Mammary epithelial cell (primary cell): ENCODE measurements around the gene C5AR1.

Experiments
- CTCF ChIP-seq, 2 donors: IDR thresholded peaks in 1 of 2; conservative IDR thresholded peaks in 1 of 2; 2 replicates each; pipeline ENCODE4 v1.5.1; 2011 to 2012; ENCODE audit warnings: inconsistent platforms in 2 of 2, low read length in 2 of 2, mild to moderate bottlenecking in 2 of 2, control low read depth in 1 of 2, low read depth in 1 of 2; ENCODE audit not compliant: insufficient read depth in 1 of 2; ENCODE audit errors: extremely low read depth in 1 of 2
- EZH2 ChIP-seq: IDR thresholded peaks from 2 replicates; pipeline ENCODE4 v1.6.1; 2012; ENCODE audit warnings: low read length, inconsistent platforms, borderline replicate concordance

DNA sequence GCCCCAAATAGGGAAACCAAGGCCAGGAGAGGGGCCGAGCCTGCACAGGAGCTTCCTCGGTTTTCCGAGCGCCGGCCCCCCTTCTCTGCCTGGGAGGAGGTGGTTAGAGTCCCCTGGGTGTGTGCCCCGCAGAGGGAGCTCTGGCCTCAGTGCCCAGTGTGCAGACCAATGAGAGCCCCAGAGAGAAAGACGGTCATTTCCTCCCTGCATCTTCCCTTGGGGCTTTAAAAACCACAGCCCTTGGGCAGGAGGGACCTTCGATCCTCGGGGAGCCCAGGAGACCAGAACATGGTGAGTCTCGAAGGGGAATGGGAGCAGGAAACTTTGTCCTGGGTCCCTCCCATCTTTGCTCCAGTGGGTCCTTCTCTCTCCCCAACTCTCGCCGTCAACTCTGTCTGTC is at the start of gene C5AR1:
- no peak for TF ChIP-seq CTCF (conservative IDR thresholded peaks at IDR 0.05 in 1 of 2, IDR thresholded peaks at IDR 0.05 in 1 of 2; ENCODE audit: extremely low read depth in 1 of 2, insufficient read depth in 1 of 2, low read depth in 1 of 2, low read length in 2 of 2)
- TF ChIP-seq EZH2 = no peak
